COR-L47 (cell line): ENCODE data around the gene TNFSF9.
"Not testable (repeated sequence)": the region's sequence is repeated elsewhere in the genome, so short reads cannot be mapped to it uniquely, and the experiment has no call there.

Source experiments
- DNase-seq: peaks from one replicate; lab custom pipeline; 2025; lab: John Stamatoyannopoulos, UW

TNFSF9 gene

GRCh38 chr19:6532244-6532999, 1.6 kb downstream of the TNFSF9 start:
- no peak for DNase-seq

- no peak for DNase-seq
These were observed 2.1 kb downstream of the TNFSF9 start for GRCh38 chr19:6533000-6533328.

DNA sequence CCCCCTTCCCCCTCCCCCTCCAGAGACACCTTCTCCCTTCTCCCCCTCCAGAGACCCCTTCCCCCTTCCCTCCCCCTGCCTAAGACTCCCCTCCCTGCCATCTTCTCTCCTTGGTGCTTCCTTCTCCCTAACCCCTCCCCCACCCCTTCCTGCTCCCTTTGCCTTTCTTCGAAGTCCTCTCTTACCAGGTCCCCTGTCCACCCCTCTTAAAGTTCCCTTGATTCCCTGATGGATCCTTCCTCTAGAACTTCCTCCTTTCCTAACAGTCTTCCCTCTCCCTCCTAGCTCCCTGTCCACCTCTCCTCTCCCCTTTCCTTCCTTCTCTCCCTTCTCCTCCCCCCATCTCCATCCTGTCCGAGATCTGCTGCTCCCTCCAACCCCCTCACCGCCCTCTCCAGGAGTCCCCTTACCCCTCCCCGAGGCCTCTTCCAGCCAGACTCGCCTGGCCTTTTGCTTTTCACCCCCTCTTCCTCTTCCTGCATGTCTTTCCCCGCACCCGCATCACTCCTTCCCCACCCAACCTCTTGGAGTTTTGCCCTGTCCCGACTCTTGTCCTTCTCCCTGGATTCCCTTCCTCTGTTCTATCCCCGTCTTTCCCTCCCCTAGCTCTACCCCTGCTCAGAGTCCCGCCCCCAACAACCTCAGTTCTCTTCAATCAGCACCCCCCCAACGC, 3.1 kb downstream of the TNFSF9 start:
- DNase-seq = no peak

DNA sequence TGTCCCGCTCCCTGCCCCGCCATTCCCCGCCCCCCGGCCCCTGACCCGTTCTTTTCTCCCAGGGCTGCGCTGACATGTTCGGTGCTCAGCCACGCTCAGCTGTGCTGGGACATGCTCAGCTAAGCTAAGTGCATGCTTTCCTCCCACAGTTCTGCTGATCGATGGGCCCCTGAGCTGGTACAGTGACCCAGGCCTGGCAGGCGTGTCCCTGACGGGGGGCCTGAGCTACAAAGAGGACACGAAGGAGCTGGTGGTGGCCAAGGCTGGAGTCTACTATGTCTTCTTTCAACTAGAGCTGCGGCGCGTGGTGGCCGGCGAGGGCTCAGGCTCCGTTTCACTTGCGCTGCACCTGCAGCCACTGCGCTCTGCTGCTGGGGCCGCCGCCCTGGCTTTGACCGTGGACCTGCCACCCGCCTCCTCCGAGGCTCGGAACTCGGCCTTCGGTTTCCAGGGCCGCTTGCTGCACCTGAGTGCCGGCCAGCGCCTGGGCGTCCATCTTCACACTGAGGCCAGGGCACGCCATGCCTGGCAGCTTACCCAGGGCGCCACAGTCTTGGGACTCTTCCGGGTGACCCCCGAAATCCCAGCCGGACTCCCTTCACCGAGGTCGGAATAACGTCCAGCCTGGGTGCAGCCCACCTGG, 3.7 kb downstream of the TNFSF9 start:
- no peak for DNase-seq

DNA sequence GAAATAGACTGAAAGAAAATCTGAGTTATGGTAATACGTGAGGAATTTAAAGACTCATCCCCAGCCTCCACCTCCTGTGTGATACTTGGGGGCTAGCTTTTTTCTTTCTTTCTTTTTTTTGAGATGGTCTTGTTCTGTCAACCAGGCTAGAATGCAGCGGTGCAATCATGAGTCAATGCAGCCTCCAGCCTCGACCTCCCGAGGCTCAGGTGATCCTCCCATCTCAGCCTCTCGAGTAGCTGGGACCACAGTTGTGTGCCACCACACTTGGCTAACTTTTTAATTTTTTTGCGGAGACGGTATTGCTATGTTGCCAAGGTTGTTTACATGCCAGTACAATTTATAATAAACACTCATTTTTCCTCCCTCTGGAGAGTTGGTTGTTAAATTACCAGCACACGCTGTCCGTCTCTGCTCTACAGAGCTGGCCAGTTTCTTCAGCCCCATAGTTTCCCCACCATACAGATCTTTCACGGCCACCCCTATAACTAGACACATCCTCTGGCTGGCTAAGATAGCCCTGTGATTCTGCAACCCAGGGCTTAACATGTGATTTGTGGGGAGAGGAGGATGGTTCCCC, 4.8 kb downstream of the TNFSF9 start:
- no peak for DNase-seq

GRCh38 chr19:6539514-6539913, 8.7 kb downstream of the TNFSF9 start:
- no peak for DNase-seq

GRCh38 chr19:6540918-6541689, 10.3 kb downstream of the TNFSF9 start:
- no peak for DNase-seq

GRCh38 chr19:6543866-6544347, 13.1 kb downstream of the TNFSF9 start:
- no peak for DNase-seq

DNA sequence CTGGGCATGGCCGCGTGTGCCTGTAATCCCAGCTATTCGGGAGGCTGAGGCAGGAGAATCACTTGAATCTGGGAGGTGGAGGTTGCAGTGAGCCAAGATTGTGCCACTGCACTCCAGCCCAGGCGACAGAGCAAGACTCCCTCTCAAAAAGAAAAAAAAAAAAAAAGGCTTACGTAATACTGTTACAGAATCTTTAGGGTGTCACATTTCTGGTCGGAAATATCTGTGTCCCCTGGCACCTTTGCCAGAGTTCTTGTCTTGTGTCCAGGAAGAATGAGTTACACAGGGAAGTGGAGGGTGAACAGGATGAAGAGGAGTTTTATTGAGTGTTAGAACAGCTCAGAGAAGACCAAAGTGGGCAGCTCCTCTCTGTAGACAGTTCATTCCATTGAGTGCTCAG, 19.9 kb downstream of the TNFSF9 start:
- DNase-seq = not testable (repeated sequence)

DNA sequence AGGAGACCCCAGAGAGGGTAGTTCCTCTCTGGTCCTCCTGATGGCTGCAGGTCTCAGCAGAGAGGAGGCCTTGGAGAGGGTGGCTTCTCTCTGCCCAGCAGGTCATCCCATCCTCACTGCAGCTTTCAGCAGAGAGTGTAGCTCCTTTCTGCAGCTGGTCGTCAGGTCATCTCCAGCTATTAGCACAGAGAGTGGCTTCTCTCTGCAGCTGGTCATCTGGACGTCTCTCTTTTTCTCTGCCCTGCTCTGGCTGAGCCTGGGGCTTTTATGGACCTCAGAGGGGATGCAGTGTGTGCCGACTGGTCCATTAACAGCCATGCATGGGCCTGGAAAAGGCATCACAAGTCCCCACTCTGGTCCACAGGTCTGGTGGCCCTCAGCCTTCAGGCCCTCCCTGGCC, 20.3 kb downstream of the TNFSF9 start:
- no peak for DNase-seq

- DNase-seq = no peak
These were observed 21.0 kb downstream of the TNFSF9 start for GRCh38 chr19:6551607-6552450.

- no peak for DNase-seq
These were observed 25.2 kb downstream of the TNFSF9 start for GRCh38 chr19:6556043-6556449.

GRCh38 chr19:6556480-6557195, 25.8 kb downstream of the TNFSF9 start:
- DNase-seq = no peak

GRCh38 chr19:6562437-6562836, 31.6 kb downstream of the TNFSF9 start:
- DNase-seq = not testable (repeated sequence)

DNA sequence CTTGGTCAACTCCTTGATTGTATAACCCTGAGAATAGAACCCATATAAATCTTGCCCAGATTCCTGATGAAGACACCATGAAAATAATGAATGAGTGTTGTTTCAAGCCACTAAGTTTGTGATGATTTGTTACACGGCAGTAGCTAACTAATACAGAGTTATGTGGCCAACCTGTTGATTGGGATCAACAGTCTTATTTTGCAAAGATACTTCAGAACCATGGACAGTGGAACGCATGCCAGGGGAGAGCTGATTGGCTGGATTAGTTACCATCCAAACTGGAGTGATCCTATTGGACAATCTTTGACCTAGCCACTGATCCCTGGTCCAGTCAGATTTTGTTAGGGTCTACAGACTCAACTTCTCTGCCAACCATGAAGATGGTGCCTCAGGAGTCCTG, 33.6 kb downstream of the TNFSF9 start:
- DNase-seq = no peak

GRCh38 chr19:6566727-6567126, 35.9 kb downstream of the TNFSF9 start:
- not testable (repeated sequence) for DNase-seq

GRCh38 chr19:6568010-6568526, 37.2 kb downstream of the TNFSF9 start:
- DNase-seq = no peak

GRCh38 chr19:6568816-6569215, 38.0 kb downstream of the TNFSF9 start:
- no peak for DNase-seq

GRCh38 chr19:6570764-6571163, 39.9 kb downstream of the TNFSF9 start:
- DNase-seq = no peak

- DNase-seq = no peak
These were observed 40.3 kb downstream of the TNFSF9 start for GRCh38 chr19:6571167-6571566.
